Measurements from ENCODE around the gene MCEMP1.

- TF ChIP-seq POLR2AphosphoS5 (IDR thresholded peaks at IDR 0.05) (no peak), POLR2A (IDR thresholded peaks at IDR 0.05) (no peak), CTCF (IDR thresholded peaks at IDR 0.05) (no peak), EP300 (IDR thresholded peaks at IDR 0.05; ENCODE audit: low read depth) (no peak)
These were observed 37.0 kb upstream of the MCEMP1 start for GRCh38 chr19:7639863-7640348.

Data from transverse colon (tissue), 4 donors.